GM23338 (cell line): Measurements from ENCODE around the gene NCF4. TPM values are rescaled to one million over a fixed set of nuclear protein-coding genes. Genes with fewer than 3 reads are reported as not detected.

Experiments
- ATAC-seq: fragments of 200-7000 bp; cut with Tn5 transposase; 3 replicates; pipeline ENCODE4 v1.9.1; 2020
- DNase-seq: peaks from one replicate; pipeline ENCODE4 v3.0.0-alpha.2; 2015; ENCODE audit warnings: low spot score
- H2AFZ ChIP-seq: fragments of 200-600 bp; sonication (generic); 2 replicates; pipeline ENCODE4 v1.8.0; 2016; ENCODE audit warnings: antibody characterized with exemption, mild to moderate bottlenecking, moderate library complexity
- H3F3A ChIP-seq: fragments of 200-600 bp; sonication (generic); replicated peaks from 2 replicates; pipeline ENCODE4 v1.8.0; 2017; ENCODE audit warnings: antibody characterized with exemption, mixed run types, low read depth
- H3K27ac ChIP-seq: fragments of 200-600 bp; sonication (generic); 2 replicates; pipeline ENCODE4 v1.6.1; 2016; ENCODE audit warnings: low read depth
- H3K27me3 ChIP-seq: fragments of 200-600 bp; sonication (generic); 2 replicates; pipeline ENCODE4 v1.8.0; 2016; ENCODE audit warnings: mild to moderate bottlenecking, mixed run types, moderate library complexity; ENCODE audit not compliant: insufficient read depth
- H3K36me3 ChIP-seq: fragments of 200-600 bp; sonication (generic); 2 replicates; pipeline ENCODE4 v1.8.0; 2016; ENCODE audit warnings: mild to moderate bottlenecking; ENCODE audit not compliant: insufficient read depth
- H3K4me1 ChIP-seq: fragments of 200-600 bp; sonication (generic); 2 replicates; pipeline ENCODE4 v1.8.0; 2016; ENCODE audit warnings: mild to moderate bottlenecking, moderate library complexity; ENCODE audit not compliant: insufficient read depth
- H3K4me2 ChIP-seq: fragments of 200-600 bp; sonication (generic); 2 replicates; pipeline ENCODE4 v1.7.1; 2017; ENCODE audit warnings: mixed run types
- H3K4me3 ChIP-seq: fragments of 200-600 bp; sonication (generic); 2 replicates; pipeline ENCODE4 v1.6.1; 2016; ENCODE audit warnings: mixed run types
- H3K79me2 ChIP-seq: fragments of 200-600 bp; sonication (generic); replicated peaks from 2 replicates; pipeline ENCODE4 v1.8.0; 2017; ENCODE audit warnings: mild to moderate bottlenecking; ENCODE audit not compliant: insufficient read depth
- H3K9me2 ChIP-seq: fragments of 200-600 bp; sonication (generic); 2 replicates; pipeline ENCODE4 v1.8.0; 2017; ENCODE audit not compliant: insufficient read depth
- H4K20me1 ChIP-seq: fragments of 200-600 bp; sonication (generic); replicated peaks from 2 replicates; pipeline ENCODE4 v1.8.0; 2017; ENCODE audit warnings: mild to moderate bottlenecking; ENCODE audit not compliant: insufficient read depth
- H3K27ac Mint-ChIP-seq: 2 replicates; pipeline ENCODE4 v1.8.0; 2020; ENCODE audit warnings: inconsistent platforms, mild to moderate bottlenecking, moderate library complexity, mixed read lengths
- H3K27me3 Mint-ChIP-seq: 3 replicates; pipeline ENCODE4 v1.8.0; 2022; ENCODE audit warnings: low read depth, mild to moderate bottlenecking, moderate library complexity, mixed read lengths, inconsistent platforms; ENCODE audit not compliant: insufficient read depth, poor library complexity
- H3K36me3 Mint-ChIP-seq: 3 replicates; pipeline ENCODE4 v1.8.0; 2021; ENCODE audit warnings: low read depth, mild to moderate bottlenecking, inconsistent platforms, moderate library complexity, mixed read lengths
- H3K4me1 Mint-ChIP-seq: 3 replicates; pipeline ENCODE4 v1.8.0; 2020; ENCODE audit warnings: mild to moderate bottlenecking, inconsistent platforms, mixed read lengths
- H3K4me3 Mint-ChIP-seq: 3 replicates; pipeline ENCODE4 v1.8.0; 2021; ENCODE audit warnings: moderate library complexity, mild to moderate bottlenecking, inconsistent platforms, mixed read lengths
- H3K9me3 Mint-ChIP-seq: 3 replicates; pipeline ENCODE4 v1.8.0; 2020; ENCODE audit warnings: moderate library complexity, mild to moderate bottlenecking, inconsistent platforms, mixed read lengths
- CREB1 ChIP-seq: fragments of 250-450 bp; sonication (Bioruptor Pico); IDR thresholded peaks from 2 replicates; pipeline ENCODE4 v1.5.0; 2020; ENCODE audit warnings: low read depth, mild to moderate bottlenecking, moderate library complexity
- CTCF ChIP-seq, 2 experiments: fragments of 200-600 bp in 1 of 2; sonication (generic) in 1 of 2; conservative IDR thresholded peaks; 2 replicates each; pipeline versions ENCODE4 v1.5.1 to v1.6.1; 2016 to 2017; ENCODE audit warnings: antibody characterized with exemption in 2 of 2, low read depth in 2 of 2, mild to moderate bottlenecking in 2 of 2, moderate library complexity in 1 of 2
- ETS1 ChIP-seq: IDR thresholded peaks from 2 replicates; pipeline ENCODE4 v1.6.1; 2016; ENCODE audit warnings: antibody characterized with exemption
- EZH2 ChIP-seq: fragments of 200-600 bp; sonication (generic); IDR thresholded peaks from one replicate; pipeline ENCODE4 v1.8.0; 2017; ENCODE audit warnings: antibody characterized with exemption, mild to moderate bottlenecking, low read depth; ENCODE audit not compliant: unreplicated experiment
- EZH2phosphoT487 ChIP-seq: fragments of 200-600 bp; sonication (generic); IDR thresholded peaks from one replicate; pipeline ENCODE4 v1.8.1; 2018; ENCODE audit warnings: antibody characterized with exemption; ENCODE audit not compliant: unreplicated experiment
- JUNB ChIP-seq: IDR thresholded peaks from one replicate; pipeline ENCODE4 v1.6.1; 2016; ENCODE audit warnings: antibody characterized with exemption; ENCODE audit not compliant: unreplicated experiment
- NANOG ChIP-seq: IDR thresholded peaks from 2 replicates; pipeline ENCODE4 v1.6.1; 2016; ENCODE audit warnings: antibody characterized with exemption, borderline replicate concordance
- POLR2AphosphoS5 ChIP-seq: IDR thresholded peaks from 2 replicates; pipeline ENCODE4 v1.6.1; 2016; ENCODE audit warnings: antibody characterized with exemption, low read depth
- REST ChIP-seq: IDR thresholded peaks from one replicate; pipeline ENCODE4 v1.6.1; 2018; ENCODE audit warnings: antibody characterized with exemption; ENCODE audit not compliant: unreplicated experiment
- STAT1 ChIP-seq: IDR thresholded peaks from one replicate; pipeline ENCODE4 v1.6.1; 2016; ENCODE audit warnings: antibody characterized with exemption; ENCODE audit not compliant: unreplicated experiment
- ZNF114 ChIP-seq: fragments of 250-450 bp; sonication (Bioruptor Pico); IDR thresholded peaks from 2 replicates; pipeline ENCODE4 v1.5.0; 2020; ENCODE audit warnings: mild to moderate bottlenecking, moderate library complexity
- ZNF331 ChIP-seq: fragments of 250-450 bp; sonication (Bioruptor Pico); IDR thresholded peaks from 2 replicates; pipeline ENCODE4 v1.5.0; 2020; ENCODE audit warnings: low read depth, mild to moderate bottlenecking, moderate library complexity
- ZNF462 ChIP-seq: fragments of 250-450 bp; sonication (Bioruptor Pico); IDR thresholded peaks from 2 replicates; pipeline ENCODE4 v1.5.0; 2020; ENCODE audit warnings: mild to moderate bottlenecking, moderate library complexity
- polyA plus RNA-seq: library from polyadenylated mRNA; unstranded; fragments of >200 nt; fragmentation: Nextera tagmentation; extraction: Ambion mirVana; gene quantifications from 2 replicates; pipeline ENCODE4 v1.2.1, GENCODE V29; 2016
- total RNA-seq: library from RNA; depleted of rRNA; stranded (reverse); fragments of >200 nt; shearing (Covaris generic); gene quantifications from 2 replicates; pipeline ENCODE4 v1.2.3, GENCODE V29; 2014

Gene NCF4
- total and polyA plus RNA-seq, 2 experiments from 2014 or later = not detected

- Histone ChIP-seq H3K27ac (no peak overlapping the region), H3F3A (no peaks in the 10 kb centered on the region), H3K4me3 (no peak overlapping the region), H3K4me1 (peaks cover 15% of the 10 kb centered on the region), H3K4me2 (no peak overlapping the region), H3K27me3 (peaks cover 44% of the 10 kb centered on the region), H3K9me2 (no peaks in the 10 kb centered on the region), H4K20me1 (no peaks in the 10 kb centered on the region), H2AFZ (no peak overlapping the region), H3K36me3 (no peaks in the 10 kb centered on the region), H3K79me2 (no peaks in the 10 kb centered on the region)
- TF ChIP-seq STAT1 (no peak), CREB1 (CRISPR knock-in tag) (no peak), EZH2phosphoT487 (no peak), POLR2AphosphoS5 (no peak), NANOG (no peak), ZNF462 (no peak), ZNF331 (CRISPR knock-in tag) (no peak), EZH2 (no peak), ZNF114 (CRISPR knock-in tag) (no peak), CTCF (conservative IDR thresholded peaks at IDR 0.05; ENCODE audit: low read depth in 2 of 2) (no peak), ETS1 (no peak), REST (no peak), JUNB (no peak)
- Mint-ChIP-seq H3K36me3 (no peaks in the 10 kb centered on the region), H3K4me3 (no peak overlapping the region), H3K9me3 (no peaks in the 10 kb centered on the region), H3K27me3 (peaks cover 50% of the 10 kb centered on the region), H3K4me1 (peaks cover 34% of the 10 kb centered on the region), H3K27ac (no peak overlapping the region)
- DNase-seq (peak; percentile 54), ATAC-seq (peak; percentile 5)
Measured at GRCh38 chr22:36819112-36819511, 41.7 kb upstream of the NCF4 start.
